Uterus (tissue), 4 donors: Measurements from ENCODE around the gene EYA4. TPM values are rescaled to one million over a fixed set of nuclear protein-coding genes. Genes with fewer than 3 reads are reported as not detected.

Experiments
- DNase-seq, 2 donors: peaks; one replicate each; pipeline ENCODE4 v3.0.0-alpha.2; 2019 to 2020
- H3K27ac ChIP-seq, 2 donors: fragments of 200-600 bp; sonication (generic); 1 replicate in 1 of 2; 2 replicates in 1 of 2; pipeline ENCODE4 v1.5.1; 2016 to 2018
- H3K27me3 ChIP-seq, 2 donors: fragments of 200-600 bp; sonication (generic); one replicate each; pipeline ENCODE4 v1.5.1; 2018 to 2019; ENCODE audit warnings: control low read depth in 1 of 2
- H3K36me3 ChIP-seq, 2 donors: fragments of 200-600 bp; sonication (generic); one replicate each; pipeline ENCODE4 v1.5.1; 2019; ENCODE audit warnings: control low read depth in 1 of 2
- H3K4me1 ChIP-seq, 2 donors: fragments of 200-600 bp; sonication (generic); one replicate each; pipeline ENCODE4 v1.5.1; 2018 to 2019; ENCODE audit warnings: control low read depth in 1 of 2
- H3K4me3 ChIP-seq, 2 donors: fragments of 200-600 bp; sonication (generic); 1 replicate in 1 of 2; 2 replicates in 1 of 2; pipeline ENCODE4 v1.5.1; 2018 to 2019; ENCODE audit warnings: mild to moderate bottlenecking in 1 of 2
- H3K9me3 ChIP-seq, 2 donors: fragments of 200-600 bp; sonication (generic); one replicate each; pipeline ENCODE4 v1.5.1; 2019; ENCODE audit warnings: control low read depth in 1 of 2
- CTCF ChIP-seq, 4 experiments: fragments of 200-600 bp in 2 of 4; fragments of 450-650 bp in 2 of 4; sonication (generic) in 2 of 4; IDR thresholded peaks; one replicate each; pipeline ENCODE4 v1.5.1; 2016 to 2019; ENCODE audit warnings: antibody characterized with exemption in 4 of 4, mild to moderate bottlenecking in 2 of 4, moderate library complexity in 1 of 4
- POLR2A ChIP-seq, 2 donors: fragments of 450-650 bp; IDR thresholded peaks; one replicate each; pipeline ENCODE4 v1.6.1; 2016; ENCODE audit warnings: antibody characterized with exemption in 2 of 2, mild to moderate bottlenecking in 1 of 2, moderate library complexity in 1 of 2
- intact Hi-C: fragments of 100-400 bp; cut with DNase I; formaldehyde crosslinking; loops from one replicate; pipeline ENCODE4 v1.15.1; 2023; ENCODE audit warnings: low total_unique reads
- total RNA-seq, 4 donors: library from RNA; depleted of rRNA in 3 of 4; stranded (reverse); fragments of >200 nt in 3 of 4; gene quantifications; one replicate each; pipeline versions ENCODE4 v1.1.0 to v1.2.4, GENCODE V29; 2014 to 2023
- donor health status: DM: yes; HTN: yes; CAD: no.

The EYA4 gene
- total RNA-seq, 4 donors from 2014 or later, result 2.0 to 8.8 (median 8.4) TPM; not detected in 1

GRCh38 chr6:133428295-133428694, 187.1 kb downstream of the EYA4 start:
- H3K4me1 ChIP-seq, result no peaks in the 10 kb centered on the region

GRCh38 chr6:133430530-133430929, 189.4 kb downstream of the EYA4 start:
- no peak for DNase-seq
- H3K4me1 ChIP-seq, result no peaks in the 10 kb centered on the region
- no peaks in the 10 kb centered on the region for H3K27me3 ChIP-seq
- no peak overlapping the region for H3K27ac ChIP-seq
- intact Hi-C loops, result no loop called here
- no peak overlapping the region for H3K4me3 ChIP-seq
- no peaks in the 10 kb centered on the region for H3K36me3 ChIP-seq
- TF ChIP-seq POLR2A (IDR thresholded peaks at IDR 0.05) (no peak), CTCF (IDR thresholded peaks at IDR 0.05) (no peak)
- no peaks in the 10 kb centered on the region for H3K9me3 ChIP-seq

More at GRCh38 chr6:133428295-133428694, 187.1 kb downstream of the EYA4 start:
- no peak for DNase-seq
- no peak for TF ChIP-seq POLR2A (IDR thresholded peaks at IDR 0.05)
- TF ChIP-seq CTCF (IDR thresholded peaks at IDR 0.05), result no peak
- no peak overlapping the region for H3K27ac ChIP-seq
- H3K27me3 ChIP-seq, result no peaks in the 10 kb centered on the region
- H3K36me3 ChIP-seq, result no peaks in the 10 kb centered on the region
- no peak overlapping the region for H3K4me3 ChIP-seq
- intact Hi-C loops, result no loop called here
- no peaks in the 10 kb centered on the region for H3K9me3 ChIP-seq

DNA sequence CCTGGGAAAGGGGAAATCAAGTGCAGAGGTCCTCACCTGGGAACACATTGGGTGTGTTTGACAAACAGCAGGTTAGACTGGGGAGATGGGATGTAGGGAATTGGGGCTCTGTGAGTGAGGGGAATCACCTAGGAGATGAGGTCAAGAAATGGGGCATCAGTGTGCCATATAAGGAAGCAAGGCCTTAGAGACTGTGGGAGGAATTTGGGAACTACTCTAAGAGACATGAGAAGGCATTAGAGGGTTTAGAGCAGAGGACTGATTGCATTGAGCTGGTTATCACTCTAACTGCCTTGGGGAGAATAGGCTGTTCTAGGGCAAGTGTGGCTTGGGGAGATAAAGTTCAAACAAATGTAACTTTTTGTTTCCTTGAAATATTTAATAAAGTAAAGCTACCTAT, 189.9 kb downstream of the EYA4 start:
- no peak for TF ChIP-seq CTCF (IDR thresholded peaks at IDR 0.05)
- TF ChIP-seq POLR2A (IDR thresholded peaks at IDR 0.05), result no peak
- no peak for DNase-seq
- no peak overlapping the region for H3K27ac ChIP-seq
- H3K9me3 ChIP-seq, result no peaks in the 10 kb centered on the region
- no peaks in the 10 kb centered on the region for H3K27me3 ChIP-seq
- intact Hi-C loops, result no loop called here
- H3K36me3 ChIP-seq, result no peaks in the 10 kb centered on the region
- H3K4me1 ChIP-seq, result no peaks in the 10 kb centered on the region
- H3K4me3 ChIP-seq, result no peak overlapping the region

DNA sequence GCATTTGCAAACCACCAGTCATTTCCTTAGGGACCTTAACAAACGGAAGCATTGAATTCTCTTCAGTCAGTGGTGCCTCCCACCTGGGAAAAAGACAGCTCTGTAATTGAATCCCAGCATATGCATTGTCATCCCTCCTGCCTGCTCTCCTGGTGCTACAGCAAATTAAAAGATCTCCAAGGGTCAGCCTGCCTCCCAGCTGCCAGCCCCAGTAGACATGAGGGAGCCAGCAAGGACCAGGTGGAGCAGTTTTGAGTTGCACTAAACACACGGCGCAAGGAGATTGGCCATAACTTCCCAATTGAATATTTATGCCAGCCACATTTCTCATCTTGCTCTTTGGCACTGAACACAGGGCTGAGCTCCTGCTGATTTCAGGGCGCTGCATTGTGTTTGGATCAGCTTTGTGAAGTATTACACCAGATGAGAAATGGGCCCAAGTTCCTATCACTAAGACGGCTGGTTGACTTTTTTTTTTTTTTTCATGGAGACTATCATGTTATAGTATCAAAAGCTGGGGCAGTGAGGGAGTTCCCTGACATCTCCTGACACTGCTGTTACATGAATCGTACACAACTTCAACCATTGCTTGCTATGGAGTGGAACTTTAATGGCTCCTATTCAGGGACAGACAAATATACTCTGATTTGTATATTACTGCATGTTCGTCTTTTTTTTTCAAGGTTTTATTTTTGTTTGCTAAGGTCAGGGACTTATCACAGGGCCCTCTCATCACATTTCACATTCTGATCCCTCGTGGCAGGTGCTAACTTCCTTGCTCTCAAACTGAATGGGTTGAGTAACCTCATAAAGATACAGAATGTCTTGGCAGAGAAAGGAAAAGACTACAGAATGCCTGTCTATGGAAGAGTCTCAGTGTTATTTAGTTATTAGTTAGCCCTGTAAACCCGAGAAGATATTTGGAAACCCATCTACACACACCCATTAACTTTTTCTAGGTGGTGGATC, 191.1 kb downstream of the EYA4 start:
- H3K4me1 ChIP-seq, result no peaks in the 10 kb centered on the region
- H3K9me3 ChIP-seq, result no peaks in the 10 kb centered on the region
- DNase-seq, result no peak
- TF ChIP-seq CTCF (IDR thresholded peaks at IDR 0.05) (no peak), POLR2A (IDR thresholded peaks at IDR 0.05) (no peak)
- no peak overlapping the region for H3K27ac ChIP-seq
- intact Hi-C loops, result no loop called here
- no peak overlapping the region for H3K4me3 ChIP-seq
- H3K27me3 ChIP-seq, result no peaks in the 10 kb centered on the region
- H3K36me3 ChIP-seq, result no peaks in the 10 kb centered on the region

GRCh38 chr6:133435065-133435728, 194.0 kb downstream of the EYA4 start:
- TF ChIP-seq POLR2A (IDR thresholded peaks at IDR 0.05) (no peak), CTCF (IDR thresholded peaks at IDR 0.05) (no peak)
- DNase-seq, result no peak
- no peaks in the 10 kb centered on the region for H3K36me3 ChIP-seq
- H3K27me3 ChIP-seq, result no peaks in the 10 kb centered on the region
- no peak overlapping the region for H3K4me3 ChIP-seq
- H3K27ac ChIP-seq, result no peak overlapping the region
- no peaks in the 10 kb centered on the region for H3K9me3 ChIP-seq
- intact Hi-C loops, result no loop called here
- H3K4me1 ChIP-seq, result no peaks in the 10 kb centered on the region
